ENCODE results near the gene ILDR1. TPM values are rescaled to one million over a fixed set of nuclear protein-coding genes. Genes with fewer than 3 reads are reported as not detected.

The ILDR1 gene
- total and polyA plus RNA-seq, 7 donors, result 3.5 to 7.1 (median 4.8) TPM; not detected in 4

DNA sequence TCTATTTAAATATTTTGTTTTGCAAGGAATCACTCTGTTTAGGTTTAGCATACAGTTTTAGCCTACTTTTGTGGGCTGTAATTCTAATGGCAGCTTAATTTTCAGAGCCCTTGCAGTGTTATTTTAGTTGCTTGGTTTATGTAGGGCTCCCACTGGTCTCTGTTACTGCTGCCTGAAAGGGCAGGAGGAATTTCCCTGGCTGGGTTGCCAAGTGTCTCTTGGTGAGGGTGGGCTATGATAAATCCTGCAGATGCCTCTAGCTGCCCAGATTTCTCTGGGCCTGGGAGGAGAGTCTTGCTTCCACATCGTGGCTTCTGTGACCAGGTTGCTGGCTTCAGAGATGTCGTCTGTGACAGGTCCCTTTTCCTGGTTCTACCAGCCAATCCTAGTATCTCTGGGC lies 36.2 kb downstream of the ILDR1 start:
- Histone ChIP-seq H3K27me3 (no peaks in the 10 kb centered on the region), H3K4me3 (no peak overlapping the region), H3K36me3 (no peaks in the 10 kb centered on the region), H3K27ac (no peak overlapping the region), H3K9me3 (peaks cover 0 to 6% (median 3%) of the 10 kb centered on the region in 4 donors), H3K4me1 (no peaks in the 10 kb centered on the region)
- no peak for DNase-seq
- 82 to 89% methylated on average over 2 of the region's 2 CpGs for whole genome bisulfite sequencing, 2 donors
- TF ChIP-seq POLR2A (IDR thresholded peaks at IDR 0.05) (no peak), POLR2AphosphoS5 (IDR thresholded peaks at IDR 0.05) (no peak)
- intact Hi-C loops (cut with DNase I), result no loop called here

DNA sequence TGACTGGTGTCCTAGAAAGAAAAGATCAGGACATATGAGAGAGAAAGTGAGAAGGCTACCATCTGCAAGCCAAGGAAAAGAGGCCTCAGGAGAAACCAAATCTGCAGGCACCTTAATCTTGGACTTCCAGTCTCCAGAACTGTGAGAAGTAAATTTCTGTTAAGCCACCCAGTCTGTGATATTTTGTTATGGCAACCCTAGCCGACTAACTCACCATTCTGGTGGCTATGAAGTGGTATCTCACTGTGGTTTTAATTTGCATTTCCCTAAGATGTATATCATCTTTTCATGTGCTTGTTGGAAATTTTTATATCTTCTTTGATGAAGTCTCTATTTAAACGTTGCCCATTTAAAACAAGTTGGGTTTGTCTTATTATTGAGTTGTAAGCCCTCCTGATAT lies 40.6 kb downstream of the ILDR1 start:
- H3K27ac ChIP-seq, result no peak overlapping the region
- TF ChIP-seq POLR2AphosphoS5 (IDR thresholded peaks at IDR 0.05) (no peak), EP300 (IDR thresholded peaks at IDR 0.05) (no peak)
- 64 to 82% methylated on average over 2 of the region's 2 CpGs for WGBS, 2 donors
- no peaks in the 10 kb centered on the region for H3K36me3 ChIP-seq
- intact Hi-C loops (cut with DNase I), result no loop called here
- H3K4me3 ChIP-seq, result no peak overlapping the region
- H3K27me3 ChIP-seq, result no peaks in the 10 kb centered on the region
- peaks cover 0 to 8% (median 3%) of the 10 kb centered on the region in 4 donors for H3K9me3 ChIP-seq
- no peak for DNase-seq
- H3K4me1 ChIP-seq, result no peaks in the 10 kb centered on the region

DNA sequence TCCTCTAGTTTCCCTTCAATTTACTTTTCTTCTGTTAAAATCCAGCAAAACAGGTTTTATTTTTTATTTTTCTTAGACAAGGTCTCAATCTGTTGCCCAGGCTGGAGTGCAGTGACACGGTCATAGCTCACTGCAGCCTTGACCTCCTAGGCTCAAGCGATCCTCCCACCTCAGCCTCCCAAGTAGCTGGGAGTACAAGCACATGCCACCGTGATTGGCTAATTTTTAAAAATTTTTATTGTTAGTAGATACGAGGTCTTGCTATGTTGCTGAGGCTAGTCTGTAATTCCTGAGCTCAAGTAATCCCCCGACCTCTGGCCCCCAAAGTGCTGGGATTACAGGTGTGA lies 41.6 kb downstream of the ILDR1 start:
- Histone ChIP-seq H3K4me1 (no peaks in the 10 kb centered on the region), H3K9me3 (peaks cover 0 to 8% (median 3%) of the 10 kb centered on the region in 4 donors), H3K36me3 (no peaks in the 10 kb centered on the region), H3K27me3 (no peaks in the 10 kb centered on the region), H3K4me3 (no peak overlapping the region), H3K27ac (no peak overlapping the region)
- intact Hi-C loops (cut with DNase I), result no loop called here
- DNase-seq, result no peak
- WGBS, 2 donors, result 49 to 78% methylated on average over 5 of the region's 5 CpGs
- TF ChIP-seq POLR2AphosphoS5 (IDR thresholded peaks at IDR 0.05), result no peak
- no peak for TF ChIP-seq EP300 (IDR thresholded peaks at IDR 0.05)
- TF ChIP-seq POLR2A (IDR thresholded peaks at IDR 0.05), result no peak
- TF ChIP-seq, protein P1, sequence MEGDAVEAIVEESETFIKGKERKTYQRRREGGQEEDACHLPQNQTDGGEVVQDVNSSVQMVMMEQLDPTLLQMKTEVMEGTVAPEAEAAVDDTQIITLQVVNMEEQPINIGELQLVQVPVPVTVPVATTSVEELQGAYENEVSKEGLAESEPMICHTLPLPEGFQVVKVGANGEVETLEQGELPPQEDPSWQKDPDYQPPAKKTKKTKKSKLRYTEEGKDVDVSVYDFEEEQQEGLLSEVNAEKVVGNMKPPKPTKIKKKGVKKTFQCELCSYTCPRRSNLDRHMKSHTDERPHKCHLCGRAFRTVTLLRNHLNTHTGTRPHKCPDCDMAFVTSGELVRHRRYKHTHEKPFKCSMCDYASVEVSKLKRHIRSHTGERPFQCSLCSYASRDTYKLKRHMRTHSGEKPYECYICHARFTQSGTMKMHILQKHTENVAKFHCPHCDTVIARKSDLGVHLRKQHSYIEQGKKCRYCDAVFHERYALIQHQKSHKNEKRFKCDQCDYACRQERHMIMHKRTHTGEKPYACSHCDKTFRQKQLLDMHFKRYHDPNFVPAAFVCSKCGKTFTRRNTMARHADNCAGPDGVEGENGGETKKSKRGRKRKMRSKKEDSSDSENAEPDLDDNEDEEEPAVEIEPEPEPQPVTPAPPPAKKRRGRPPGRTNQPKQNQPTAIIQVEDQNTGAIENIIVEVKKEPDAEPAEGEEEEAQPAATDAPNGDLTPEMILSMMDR (IDR thresholded peaks at IDR 0.05), result no peak

DNA sequence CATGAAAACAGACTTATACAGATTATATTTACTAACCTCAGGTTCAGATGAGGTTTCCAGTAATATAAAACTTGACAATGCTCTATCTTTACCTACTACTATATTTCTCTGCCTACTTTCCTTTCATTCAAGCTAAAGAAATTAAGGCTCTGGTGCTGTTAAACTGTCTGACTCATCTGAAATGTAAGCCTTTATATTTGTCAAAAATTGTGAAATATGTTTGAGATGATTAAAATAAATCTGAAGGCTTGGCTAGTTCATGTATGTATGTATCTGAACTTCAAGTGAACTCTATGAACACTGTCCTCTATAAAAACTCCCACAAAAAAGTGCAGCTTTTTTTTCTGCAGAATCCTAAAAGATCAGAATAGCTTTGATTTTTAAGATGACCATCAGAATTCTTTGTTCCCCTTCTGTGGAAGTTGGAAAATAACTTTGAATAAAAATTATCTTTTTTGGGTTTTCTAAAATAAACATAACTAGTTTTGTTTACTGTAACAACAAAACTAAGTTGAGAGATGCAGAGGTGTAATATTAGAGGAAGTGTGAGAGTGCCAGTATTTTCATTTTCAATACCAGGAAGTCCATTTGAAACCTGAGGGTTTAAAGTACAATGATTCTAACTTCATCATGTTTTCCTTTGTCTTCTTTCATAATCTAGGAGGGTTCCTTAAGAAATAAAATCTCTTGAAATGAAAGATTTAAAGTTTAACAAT lies 42.2 kb downstream of the ILDR1 start:
- TF ChIP-seq EP300 (IDR thresholded peaks at IDR 0.05) (no peak), POLR2AphosphoS5 (IDR thresholded peaks at IDR 0.05) (no peak), POLR2A (IDR thresholded peaks at IDR 0.05) (no peak)
- TF ChIP-seq, protein P1 (IDR thresholded peaks at IDR 0.05), result no peak
- peaks cover 0 to 8% (median 3%) of the 10 kb centered on the region in 4 donors for H3K9me3 ChIP-seq
- intact Hi-C loops (cut with DNase I), result no loop called here

DNA sequence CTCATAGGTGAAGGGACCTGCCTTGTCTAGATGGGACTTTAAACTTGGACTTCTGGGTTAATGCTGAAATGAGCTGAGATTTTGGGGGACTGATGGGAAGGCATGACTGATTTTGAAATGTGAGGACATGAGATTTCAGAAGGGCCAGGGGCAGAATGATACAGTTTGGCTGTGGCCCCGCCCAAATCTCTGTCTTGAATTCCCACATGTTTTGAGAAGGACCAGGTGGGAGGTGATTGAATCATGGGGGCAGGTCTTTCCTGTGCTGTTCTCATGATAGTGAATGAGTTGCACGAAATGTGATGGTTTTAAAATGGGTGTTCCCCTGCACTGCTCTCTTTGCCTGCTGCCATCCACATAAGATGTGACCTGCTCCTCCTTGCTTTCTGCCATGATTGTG lies 42.8 kb downstream of the ILDR1 start:
- peaks cover 0 to 8% (median 6%) of the 10 kb centered on the region in 4 donors for H3K9me3 ChIP-seq
- DNase-seq, result no peak
- WGBS, 2 donors, result 81 to 83% methylated on average over 2 of the region's 2 CpGs
- H3K4me1 ChIP-seq, result no peaks in the 10 kb centered on the region
- H3K36me3 ChIP-seq, result no peaks in the 10 kb centered on the region
- no peak overlapping the region for H3K27ac ChIP-seq
- no peak overlapping the region for H3K4me3 ChIP-seq
- intact Hi-C loops (cut with DNase I), result no loop called here
- TF ChIP-seq EP300 (IDR thresholded peaks at IDR 0.05) (no peak), POLR2A (IDR thresholded peaks at IDR 0.05) (no peak), POLR2AphosphoS5 (IDR thresholded peaks at IDR 0.05) (no peak)
- TF ChIP-seq, protein P1 (IDR thresholded peaks at IDR 0.05), result no peak
- no peaks in the 10 kb centered on the region for H3K27me3 ChIP-seq

More for the DNA sequence above, 42.2 kb downstream of the ILDR1 start:
- Histone ChIP-seq H3K27me3 (no peaks in the 10 kb centered on the region), H3K27ac (no peak overlapping the region), H3K4me3 (no peak overlapping the region), H3K4me1 (no peaks in the 10 kb centered on the region), H3K36me3 (no peaks in the 10 kb centered on the region)
- no peak for DNase-seq

DNA sequence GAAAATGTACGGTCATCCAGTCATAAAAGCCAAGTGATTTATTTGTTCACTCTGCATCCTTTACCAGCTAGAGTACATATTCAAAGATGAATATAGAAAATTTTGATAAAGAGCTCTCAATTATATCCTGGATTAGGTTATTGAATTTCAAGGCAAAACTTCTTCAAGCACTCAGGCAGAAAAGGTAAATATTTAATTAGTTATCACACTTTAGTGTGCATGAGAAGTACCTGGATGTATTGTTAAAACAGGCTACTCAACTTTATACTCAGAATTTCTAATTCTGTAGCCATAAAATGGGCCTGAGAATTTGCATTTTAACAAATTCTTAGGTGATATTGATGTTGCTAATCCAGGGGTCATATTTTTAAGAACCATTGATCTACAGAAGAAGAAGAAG lies 45.3 kb downstream of the ILDR1 start:
- 14 to 60% methylated on average over 1 of the region's 1 CpG for WGBS, 2 donors
- Histone ChIP-seq H3K4me1 (no peaks in the 10 kb centered on the region), H3K27ac (no peak overlapping the region), H3K4me3 (no peak overlapping the region), H3K36me3 (no peaks in the 10 kb centered on the region), H3K9me3 (peaks cover 0 to 5% (median under 1%) of the 10 kb centered on the region in 4 donors), H3K27me3 (no peaks in the 10 kb centered on the region)
- TF ChIP-seq, protein P1 (IDR thresholded peaks at IDR 0.05), result no peak
- TF ChIP-seq POLR2A (IDR thresholded peaks at IDR 0.05), result no peak
- intact Hi-C loops (cut with DNase I), result no loop called here
- DNase-seq, result no peak

Data from sigmoid colon (tissue), 7 donors.